ENCODE data around the gene GRK4. TPM values are rescaled to one million over a fixed set of nuclear protein-coding genes. Genes with fewer than 3 reads are reported as not detected.

Gene GRK4
- polyA plus RNA-seq, 1 of the 3 experiments (the other 2 are of a cell fraction) = 2.7 TPM

GRCh38 chr4:3066836-3067400 is 103.5 kb downstream of the GRK4 start:
- no peaks in the 10 kb centered on the region; the same call in 1 of the 2 replicates for H3K27me3 ChIP-seq (ENCODE audit: insufficient read depth)
- no peak overlapping the region for H3K4me2 ChIP-seq
- H3K9ac ChIP-seq = no peak overlapping the region
- TF ChIP-seq JUND (IDR thresholded peaks at IDR 0.05) (no peak), RCOR1 (IDR thresholded peaks at IDR 0.05; ENCODE audit: low read length) (no peak), FOSL2 (IDR thresholded peaks at IDR 0.05; ENCODE audit: borderline replicate concordance, low read depth) (no peak), ELF1 (IDR thresholded peaks at IDR 0.05) (no peak), PBX3 (IDR thresholded peaks at IDR 0.05) (no peak), EZH2phosphoT487 (IDR thresholded peaks at IDR 0.05; ENCODE audit: borderline replicate concordance, low read depth) (no peak), GATA2 (CRISPR knock-in tag; IDR thresholded peaks at IDR 0.05) (no peak), NFIC (IDR thresholded peaks at IDR 0.05; ENCODE audit: borderline replicate concordance) (no peak), MEF2A (IDR thresholded peaks at IDR 0.05; ENCODE audit: borderline replicate concordance, low read depth) (no peak), TCF12 (IDR thresholded peaks at IDR 0.05) (no peak), ZBTB33 (IDR thresholded peaks at IDR 0.05; ENCODE audit: borderline replicate concordance, low read depth) (no peak), POLR2AphosphoS5 (IDR thresholded peaks at IDR 0.05; ENCODE audit: low read depth, low read length) (no peak), GABPA (IDR thresholded peaks at IDR 0.05; ENCODE audit: low read depth) (no peak), FOXM1 (IDR thresholded peaks at IDR 0.05; ENCODE audit: low read depth) (no peak), REST (IDR thresholded peaks at IDR 0.05; ENCODE audit: low read depth, low read length) (no peak)
- H3K36me3 ChIP-seq (replicated peaks in 1 of 2; ENCODE audit: control insufficient read depth in 1 of 2, insufficient read depth in 2 of 2, low read length in 1 of 2) = no peaks in the 10 kb centered on the region
- ChIA-PET POLR2A (no interaction called here), CTCF (interaction anchor here (1.3 kb wide), 1 partner anchor 20 kb away, joined by 3 read pairs; no protein-coding TSS in a partner anchor)
- no peak overlapping the region for H2AFZ ChIP-seq (ENCODE audit: low read depth)
- no peaks in the 10 kb centered on the region for H3K9me3 ChIP-seq
- DNase-seq = no peak
- H3K4me1 ChIP-seq (ENCODE audit: control insufficient read depth in 1 of 2, insufficient read depth in 2 of 2, low read depth in 1 of 2, low read length in 1 of 2) = no peaks in the 10 kb centered on the region
- H3F3A ChIP-seq (replicated peaks; ENCODE audit: insufficient read depth) = no peaks in the 10 kb centered on the region
- H3K4me3 ChIP-seq (ENCODE audit: low read depth in 2 of 2, low read length in 1 of 2) = no peak overlapping the region
- H3K27ac ChIP-seq (ENCODE audit: low read depth in 2 of 2, low read length in 1 of 2) = no peak overlapping the region
- H3K79me2 ChIP-seq (ENCODE audit: insufficient read depth) = no peaks in the 10 kb centered on the region
- no peaks in the 10 kb centered on the region for H3K9me2 ChIP-seq
- 69% methylated on average over 6 of the region's 6 CpGs for WGBS (ENCODE audit: low lambda C conversion rate)
- H4K20me1 ChIP-seq (ENCODE audit: insufficient read depth) = no peaks in the 10 kb centered on the region
